Measurements from ENCODE around the gene ANKH.

GRCh38 chr5:14859980-14860379 is 11.6 kb downstream of the ANKH start:
- TF ChIP-seq CTCF (IDR thresholded peaks at IDR 0.05; ENCODE audit: low read depth, low read length, missing input control) (no peak), GABPA (IDR thresholded peaks at IDR 0.05 in 1 of 2, conservative IDR thresholded peaks at IDR 0.05 in 1 of 2) (no peak), EGR1 (IDR thresholded peaks at IDR 0.05; ENCODE audit: low read depth in 2 of 2) (no peak), SP1 (IDR thresholded peaks at IDR 0.05) (no peak), JUND (IDR thresholded peaks at IDR 0.05) (no peak)
